NCI-H226 (cell line): ENCODE measurements around the gene HOXB8.

Source experiments
- DNase-seq: peaks from one replicate; pipeline ENCODE4 v3.0.0-alpha.2; 2015

The HOXB8 gene

GRCh38 chr17:48610282-48611211 is 4.5 kb downstream of the HOXB8 start, which contains the start of gene HOXB7:
HOXB7 (minus strand) TSS chr17:48611017; CDS start chr17:48610918, 99 bp downstream.
- DNase-seq = no peak

- no peak for DNase-seq
These were observed 5.3 kb downstream of the HOXB8 start for GRCh38 chr17:48609759-48610281.

- no peak for DNase-seq
These were observed 6.1 kb downstream of the HOXB8 start for GRCh38 chr17:48609033-48609432.

- DNase-seq = no peak
These were observed 6.6 kb downstream of the HOXB8 start for GRCh38 chr17:48608494-48608834.

GRCh38 chr17:48606892-48607614 is 8.0 kb downstream of the HOXB8 start:
- DNase-seq = no peak

- no peak for DNase-seq
These were observed 8.9 kb downstream of the HOXB8 start for GRCh38 chr17:48605991-48606891.

GRCh38 chr17:48605409-48605919 is 9.6 kb downstream of the HOXB8 start:
- DNase-seq = no peak

- no peak for DNase-seq
These were observed 10.2 kb downstream of the HOXB8 start, which contains the start of gene HOXB6 for GRCh38 chr17:48604770-48605329. HOXB6 (minus strand) TSS chr17:48604986; CDS start chr17:48598150, 6,836 bp downstream.

- no peak for DNase-seq
These were observed 10.9 kb downstream of the HOXB8 start for GRCh38 chr17:48603959-48604769.

- DNase-seq = no peak
These were observed 13.3 kb downstream of the HOXB8 start for GRCh38 chr17:48601539-48602425.

- DNase-seq = no peak
These were observed 13.9 kb downstream of the HOXB8 start for GRCh38 chr17:48601207-48601538.

- peak; percentile 45 for DNase-seq
These were observed 14.6 kb downstream of the HOXB8 start for GRCh38 chr17:48600244-48601098.

GRCh38 chr17:48599354-48599753 is 15.7 kb downstream of the HOXB8 start:
- DNase-seq = no peak

GRCh38 chr17:48598736-48599135 is 16.4 kb downstream of the HOXB8 start:
- no peak for DNase-seq

- DNase-seq = no peak
These were observed 17.1 kb downstream of the HOXB8 start for GRCh38 chr17:48597778-48598631.

- no peak for DNase-seq
These were observed 17.6 kb downstream of the HOXB8 start for GRCh38 chr17:48597528-48597777.

GRCh38 chr17:48596735-48597527 is 18.2 kb downstream of the HOXB8 start:
- no peak for DNase-seq
